Measurements from ENCODE around the gene CD200.

The CD200 gene

GRCh38 chr3:112407888-112408702, 75.1 kb downstream of the CD200 start:
- no peak for DNase-seq (ENCODE audit: extremely low read depth in 1 of 2, low read depth in 1 of 2)

GRCh38 chr3:112409041-112409440, 76.1 kb downstream of the CD200 start:
- DNase-seq (ENCODE audit: extremely low read depth in 1 of 2, low read depth in 1 of 2), result no peak

- no peak for DNase-seq (ENCODE audit: extremely low read depth in 1 of 2, low read depth in 1 of 2)
Observed at GRCh38 chr3:112411425-112411824, 78.5 kb downstream of the CD200 start.

Data from stimulated activated CD8-positive, alpha-beta memory T cell treated with anti-CD3 and anti-CD28 coated beads, Interleukin-7, amount 100 ng/mL, for 48 hours (primary cell).